NCI-H446 treated with DMSO at 0.1 percent for 48 hours (cell line): ENCODE data around the gene SDHB.

Experiments used
- DNase-seq: peaks from one replicate; lab custom pipeline; 2025; lab: John Stamatoyannopoulos, UW

The SDHB gene

DNA sequence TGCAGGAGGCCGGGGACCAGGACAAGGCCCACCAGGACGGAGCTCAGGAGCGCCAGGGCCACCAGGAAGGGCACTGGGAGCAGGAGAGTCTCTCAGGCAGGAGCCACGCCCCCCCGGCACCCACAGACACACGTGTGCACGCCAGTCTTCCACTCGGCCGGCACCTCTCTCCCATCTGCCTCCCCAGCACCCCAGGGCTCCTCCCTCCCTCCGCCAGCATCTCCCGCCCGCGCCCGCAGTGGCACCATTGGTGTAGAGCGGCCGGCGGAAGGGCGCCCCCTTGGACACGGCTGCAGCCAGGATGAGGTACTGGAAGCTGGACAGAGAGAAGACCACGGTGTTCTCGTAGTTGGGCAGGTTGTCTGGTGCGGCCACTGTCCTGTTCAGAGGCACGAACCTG, 67.3 kb downstream of the SDHB start:
- DNase-seq, result no peak

DNA sequence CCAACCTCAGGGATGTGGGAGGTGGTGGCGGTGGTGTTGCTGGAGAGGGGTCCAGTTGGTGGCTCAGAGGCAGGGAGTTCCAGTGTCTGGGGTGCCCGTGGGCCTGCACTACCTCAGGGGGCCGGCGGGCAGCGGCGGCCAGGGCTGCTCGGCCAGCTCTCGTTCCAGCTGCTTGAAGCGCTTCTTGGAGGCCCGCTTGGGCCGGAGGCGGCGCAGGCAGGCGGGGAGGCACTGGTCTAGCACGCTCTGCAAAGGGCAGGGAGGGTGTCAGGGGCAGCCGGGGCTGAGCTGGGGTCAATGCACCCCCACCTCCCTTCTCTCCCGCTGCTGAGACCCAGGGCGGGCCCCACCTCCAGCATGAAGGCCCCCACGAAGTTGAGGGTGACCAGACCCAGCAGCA, 67.7 kb downstream of the SDHB start:
- no peak for DNase-seq

DNA sequence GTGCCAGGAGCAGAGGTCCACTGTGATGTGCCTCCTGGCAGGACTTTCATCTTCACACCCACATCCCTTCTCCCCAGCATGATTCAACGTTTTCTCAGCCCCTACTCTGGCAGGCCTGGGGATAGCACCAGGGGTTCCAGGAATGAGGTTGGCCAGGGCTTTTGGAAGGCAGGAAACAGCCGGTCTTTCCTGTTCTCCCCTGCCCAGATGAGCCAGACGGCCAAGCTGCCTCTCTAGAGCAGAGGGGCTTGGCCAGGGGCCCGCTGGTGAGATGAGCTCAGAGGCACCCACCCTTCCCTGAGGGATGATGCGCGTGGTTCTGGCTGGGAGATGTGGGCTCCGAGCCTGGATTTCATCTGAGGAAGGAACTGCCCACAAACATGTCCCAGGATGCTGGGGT, 69.1 kb downstream of the SDHB start:
- peak; percentile 94 for DNase-seq

DNA sequence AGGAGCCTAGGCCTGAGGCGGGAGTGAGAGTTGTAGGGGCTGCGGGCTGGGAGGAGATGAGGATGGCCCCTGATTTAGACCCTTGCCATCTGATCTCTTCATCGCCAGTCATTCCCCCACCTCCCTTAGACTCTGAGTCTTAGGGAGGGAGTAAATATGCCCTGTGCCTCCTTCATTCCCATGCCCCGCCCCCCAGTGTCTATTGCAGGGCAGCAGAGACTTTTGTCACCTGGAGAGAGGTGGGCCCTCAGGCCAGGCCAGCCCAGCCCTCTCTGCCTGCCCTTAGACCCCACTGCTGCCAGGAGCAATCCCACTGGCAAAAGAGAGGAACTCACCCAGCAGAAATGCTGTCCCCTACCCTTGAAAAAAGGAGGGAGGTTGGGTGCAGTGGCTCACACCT, 70.2 kb downstream of the SDHB start:
- no peak for DNase-seq

DNA sequence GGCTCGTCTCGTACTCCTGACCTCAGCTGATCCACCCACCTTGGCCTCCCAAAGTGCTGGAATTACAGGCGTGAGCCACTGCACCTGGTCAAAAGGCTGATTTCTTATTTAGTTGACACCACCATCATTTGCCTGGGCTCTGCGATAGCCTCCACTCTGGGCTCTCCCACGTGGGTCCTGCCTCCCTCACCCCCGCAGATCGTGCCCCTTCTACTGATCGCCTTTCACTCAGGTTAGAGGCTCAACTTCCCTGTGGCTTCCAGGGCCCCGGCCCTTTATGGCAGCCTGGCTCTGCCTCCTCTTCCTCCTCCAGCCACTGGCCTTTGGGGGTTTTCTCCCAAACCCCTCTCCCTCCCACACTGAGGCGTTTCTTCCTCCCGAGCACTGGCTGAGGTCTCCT, 70.9 kb downstream of the SDHB start:
- no peak for DNase-seq

DNA sequence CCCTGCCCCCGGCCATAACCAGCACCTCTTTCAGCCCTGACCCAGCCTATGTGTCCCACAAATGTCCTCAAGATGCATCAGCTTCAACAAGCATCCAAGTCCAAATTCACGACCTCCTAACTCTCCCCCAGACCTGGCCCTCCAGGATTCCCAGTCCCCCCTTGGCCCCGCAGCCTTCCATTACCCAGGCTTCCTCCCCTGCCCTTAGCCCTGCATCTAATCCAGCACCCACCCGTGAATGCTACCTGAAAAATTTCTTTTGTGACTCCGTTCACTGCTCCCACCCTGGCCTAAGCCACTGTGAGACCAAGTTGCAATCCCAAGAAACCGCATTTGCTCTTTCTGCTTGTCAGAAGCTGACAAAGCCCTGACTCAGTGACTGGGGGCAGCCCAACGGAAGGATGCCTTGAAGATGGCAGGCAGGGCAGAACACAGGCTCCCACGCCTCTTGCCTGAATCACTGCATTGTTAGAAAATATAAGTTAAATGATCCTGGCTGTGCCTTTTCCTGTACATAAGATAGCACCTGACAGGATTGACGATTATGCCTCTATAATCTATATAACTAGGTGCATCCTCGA, 72.5 kb downstream of the SDHB start:
- DNase-seq, result no peak

DNA sequence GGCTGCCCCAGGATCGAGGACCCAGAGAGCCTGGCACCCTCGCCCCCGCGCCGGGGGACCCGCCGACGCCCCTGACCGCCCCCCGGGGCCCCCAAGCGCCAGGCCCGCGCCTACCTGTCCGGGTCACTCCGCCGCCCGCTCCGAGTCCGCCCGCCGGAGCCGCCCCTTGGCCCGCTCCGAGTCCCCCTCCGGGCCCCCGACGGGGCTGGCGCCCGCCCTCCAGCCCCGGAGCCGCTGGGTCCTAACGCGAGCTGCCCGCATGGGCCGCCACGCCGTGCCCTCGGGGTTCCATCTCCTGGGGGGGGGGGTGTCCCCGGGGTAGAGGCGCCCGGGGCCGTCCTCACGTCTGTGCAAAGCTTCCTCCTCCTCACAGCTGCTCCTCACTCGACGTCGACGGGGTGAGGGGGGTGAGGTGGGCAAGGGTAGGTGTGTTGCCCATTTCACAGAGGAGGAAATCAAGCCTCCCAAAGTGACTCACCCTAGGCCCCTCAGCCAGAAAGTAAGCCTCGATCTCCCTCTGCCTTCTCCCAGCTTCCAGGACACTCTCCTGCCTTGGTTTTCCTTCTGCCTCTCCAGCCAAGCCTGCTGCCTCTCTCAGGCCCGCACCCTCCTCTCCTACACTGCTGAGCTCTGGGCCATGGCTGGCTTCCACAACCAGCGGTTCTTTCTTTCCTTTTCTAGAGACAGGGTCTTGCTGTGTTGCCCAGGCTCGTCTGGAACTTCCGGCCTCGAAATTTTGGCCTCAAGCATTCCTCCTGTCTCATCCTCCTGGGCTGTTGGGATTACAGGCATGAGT, 73.2 kb downstream of the SDHB start, which contains the start of gene MFAP2:
Gene MFAP2 (minus strand): TSS at position 148 of the 796 bp plus-strand sequence. CDS start 2,347 bp downstream, outside the sequence.
- no peak for DNase-seq

DNA sequence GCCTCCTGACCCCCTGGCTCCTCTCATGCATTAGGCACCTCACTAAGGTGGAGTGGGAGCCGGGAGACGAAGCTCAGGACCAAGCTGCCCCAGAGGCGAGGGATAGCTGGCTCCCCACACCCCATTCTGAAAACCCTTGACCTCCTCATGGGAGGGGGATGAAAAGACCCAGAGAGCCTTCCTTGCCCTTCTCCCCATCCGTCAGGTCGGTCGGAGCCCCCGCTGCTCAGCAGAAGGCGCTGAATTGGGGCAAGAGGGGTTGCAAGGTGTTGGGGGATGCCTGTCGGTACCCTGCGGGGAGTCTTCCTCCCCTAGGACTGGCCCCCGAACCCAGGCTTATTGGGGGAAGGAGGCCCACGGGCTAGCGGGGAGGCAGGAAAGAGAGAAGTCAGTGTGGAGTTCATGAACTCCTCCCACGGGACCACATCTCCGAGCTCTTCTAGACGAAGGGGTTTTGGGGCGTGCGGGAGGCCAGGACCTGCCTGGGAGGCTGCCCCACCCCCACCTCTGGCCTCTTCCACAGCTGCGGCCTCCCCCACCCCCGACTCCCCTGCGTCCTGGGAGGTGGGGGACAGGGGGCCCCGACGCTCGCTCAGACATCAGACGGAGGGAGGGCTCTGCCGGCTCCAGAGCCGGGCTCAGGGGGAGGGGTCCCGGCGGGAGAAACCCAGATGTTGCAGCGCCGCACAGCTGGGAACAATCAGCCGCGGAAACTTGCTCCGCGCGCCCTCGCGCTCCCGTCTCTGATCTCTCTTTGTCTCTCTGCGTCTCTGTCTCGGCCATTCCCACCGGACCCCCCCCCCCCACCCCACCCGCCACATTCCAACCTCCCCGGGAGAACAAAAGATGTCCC, 74.1 kb downstream of the SDHB start:
- no peak for DNase-seq

DNA sequence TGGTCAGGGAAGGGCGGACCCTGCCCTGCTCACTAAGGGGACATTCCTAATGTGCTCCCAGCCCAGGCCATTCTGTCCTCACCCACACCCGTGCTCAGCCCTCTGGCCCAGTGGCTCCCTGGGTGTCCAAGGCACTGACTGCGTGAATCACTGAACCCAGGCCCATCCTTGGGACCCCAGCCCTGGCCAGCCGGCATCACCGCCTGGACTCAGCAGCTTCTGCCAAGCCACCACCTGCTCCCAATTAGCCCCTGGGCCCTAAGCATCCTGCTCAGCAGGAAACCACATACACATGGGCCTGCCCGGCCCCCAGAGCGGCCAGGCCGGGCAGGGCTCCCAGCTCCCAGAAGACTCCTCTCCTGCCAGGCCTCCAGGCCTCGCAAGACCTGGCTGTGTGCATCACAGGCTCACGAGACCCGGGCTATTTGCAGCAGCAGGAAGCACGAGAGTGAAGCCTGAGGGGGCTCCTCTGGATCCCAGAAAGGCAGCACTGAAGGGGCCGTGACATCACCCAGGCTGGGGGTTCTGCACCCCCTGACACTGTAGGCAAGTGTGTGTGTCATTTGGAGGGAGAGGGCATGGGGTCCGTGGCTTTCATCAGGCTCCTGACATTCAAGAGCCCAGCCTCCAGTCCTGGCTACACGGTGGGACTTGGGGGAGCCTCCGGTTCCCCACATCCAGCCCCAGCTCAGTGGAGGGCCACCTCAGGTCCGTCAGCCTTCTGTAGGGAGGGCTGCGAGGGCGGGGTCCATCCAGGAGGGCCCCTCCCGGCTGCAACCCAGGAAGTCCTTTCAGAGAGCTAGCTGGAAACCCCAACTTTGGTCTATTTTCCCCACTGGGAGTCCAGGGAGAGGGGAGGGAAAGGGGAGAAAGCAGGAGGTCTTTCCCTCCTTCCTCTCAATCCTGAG, 75.0 kb downstream of the SDHB start:
- peak; percentile 46 for DNase-seq

DNA sequence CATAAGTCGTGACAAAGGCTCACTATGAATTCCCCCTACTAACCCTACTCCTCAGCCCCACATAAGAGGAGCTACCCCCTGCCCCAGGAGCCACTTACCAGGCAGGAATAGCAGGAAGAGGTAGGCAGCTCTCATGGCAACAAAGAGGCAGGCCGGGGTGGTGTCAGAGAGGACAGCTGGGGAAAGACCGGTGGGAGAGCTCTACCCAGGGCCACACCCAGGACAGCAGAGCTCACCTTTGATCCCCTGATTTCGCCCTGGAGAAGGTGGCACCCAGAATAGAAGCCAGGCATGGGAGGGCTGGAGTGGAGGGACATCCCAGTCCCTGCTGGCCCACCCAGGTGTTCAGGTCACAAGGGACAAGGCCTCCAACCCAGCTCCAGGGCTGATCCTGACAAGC, 75.7 kb downstream of the SDHB start:
- DNase-seq, result no peak

DNA sequence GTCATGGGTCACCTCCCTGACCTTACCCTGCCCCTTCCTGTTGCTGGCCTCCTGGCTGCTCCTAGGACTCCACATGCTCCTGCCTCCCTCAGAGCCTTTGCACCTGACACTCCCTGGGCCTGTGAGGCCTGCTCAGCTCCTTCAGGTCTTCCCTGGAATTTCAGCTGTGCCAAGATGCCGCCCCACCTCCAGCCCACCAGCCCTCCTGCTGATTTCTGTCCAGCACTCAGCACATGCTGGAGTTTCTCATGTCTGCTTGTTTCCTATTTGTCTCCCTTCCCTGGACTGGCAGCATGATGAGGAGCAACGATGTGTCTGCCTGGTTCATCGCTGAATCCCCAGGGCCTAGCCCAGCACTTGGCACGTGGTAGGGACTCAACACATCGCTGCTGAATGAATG, 76.5 kb downstream of the SDHB start:
- DNase-seq, result no peak

DNA sequence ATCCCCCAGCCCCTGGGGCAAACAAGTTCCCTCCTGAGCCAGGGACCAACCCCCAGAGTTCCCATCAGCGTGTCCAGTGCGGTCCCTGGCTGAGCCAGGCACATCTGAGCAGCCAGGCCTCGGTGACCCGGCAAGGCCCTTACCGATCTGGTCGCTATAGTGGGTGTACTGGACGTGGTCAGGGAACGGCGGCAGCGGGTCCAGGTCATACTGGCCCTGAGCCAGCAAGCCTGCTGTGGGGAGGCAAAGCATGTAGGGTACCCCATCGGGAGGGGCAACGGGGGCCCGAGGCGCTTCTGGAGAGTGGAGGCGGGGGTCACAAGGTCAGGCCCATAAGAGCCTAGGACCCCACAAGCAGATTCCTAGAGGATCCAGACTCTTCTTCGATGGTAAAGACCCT, 76.9 kb downstream of the SDHB start:
- DNase-seq, result no peak

DNA sequence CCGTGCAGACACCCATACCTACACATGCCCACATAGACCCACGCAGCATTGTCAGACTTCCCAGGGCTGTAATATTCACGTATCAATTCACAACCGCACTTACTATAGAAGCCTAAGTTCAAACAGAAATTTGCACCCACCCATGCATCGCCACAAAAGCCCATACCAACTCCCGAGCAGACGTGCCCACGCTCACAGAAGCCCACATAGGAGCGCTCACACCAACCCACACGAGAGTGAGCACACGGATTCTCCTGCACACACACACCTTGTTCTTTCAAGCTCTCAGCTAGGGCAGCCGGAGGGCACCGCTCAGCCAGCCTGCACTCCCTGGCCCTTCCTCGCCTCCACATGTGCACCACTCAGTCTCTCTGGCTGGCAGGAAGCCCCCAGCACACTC, 78.0 kb downstream of the SDHB start:
- no peak for DNase-seq

DNA sequence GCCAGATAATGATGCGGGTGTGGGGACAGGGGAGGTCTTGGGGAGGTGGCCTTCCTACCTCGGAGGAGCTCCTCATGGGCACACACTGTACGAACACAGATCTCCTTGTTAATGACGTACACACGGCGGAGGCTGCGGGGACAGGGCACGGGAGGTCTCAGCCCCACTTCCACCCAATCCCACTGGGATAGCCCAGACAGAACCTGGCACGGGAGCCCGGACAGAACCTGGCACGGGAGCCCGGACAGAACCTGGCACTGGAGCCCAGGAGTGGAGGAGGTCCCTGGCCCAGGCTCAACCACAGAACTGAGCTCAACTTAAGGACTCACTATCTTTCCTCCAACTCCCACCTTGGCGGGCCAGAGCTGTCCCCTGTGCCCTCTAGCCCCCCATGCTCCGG, 78.6 kb downstream of the SDHB start:
- no peak for DNase-seq

DNA sequence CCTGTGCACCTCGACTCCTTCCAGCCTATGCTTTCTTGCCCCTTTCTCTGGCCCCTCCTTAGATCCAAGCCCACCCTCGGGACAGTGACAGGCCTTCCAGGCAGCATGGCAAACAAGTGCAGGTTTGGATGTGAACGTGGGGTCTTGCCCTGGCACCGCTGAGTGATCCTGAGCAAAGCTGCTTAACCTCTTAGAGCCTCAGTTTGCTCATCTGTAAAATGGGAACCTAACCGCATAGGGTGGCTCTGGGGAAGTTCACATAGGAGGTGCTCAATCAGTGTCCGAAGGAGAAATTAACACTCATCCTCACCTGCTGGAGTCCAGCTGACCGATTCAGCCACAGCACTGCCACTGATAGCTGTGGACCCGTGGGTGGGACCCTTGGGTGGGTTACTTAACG, 80.6 kb downstream of the SDHB start:
- DNase-seq, result no peak

DNA sequence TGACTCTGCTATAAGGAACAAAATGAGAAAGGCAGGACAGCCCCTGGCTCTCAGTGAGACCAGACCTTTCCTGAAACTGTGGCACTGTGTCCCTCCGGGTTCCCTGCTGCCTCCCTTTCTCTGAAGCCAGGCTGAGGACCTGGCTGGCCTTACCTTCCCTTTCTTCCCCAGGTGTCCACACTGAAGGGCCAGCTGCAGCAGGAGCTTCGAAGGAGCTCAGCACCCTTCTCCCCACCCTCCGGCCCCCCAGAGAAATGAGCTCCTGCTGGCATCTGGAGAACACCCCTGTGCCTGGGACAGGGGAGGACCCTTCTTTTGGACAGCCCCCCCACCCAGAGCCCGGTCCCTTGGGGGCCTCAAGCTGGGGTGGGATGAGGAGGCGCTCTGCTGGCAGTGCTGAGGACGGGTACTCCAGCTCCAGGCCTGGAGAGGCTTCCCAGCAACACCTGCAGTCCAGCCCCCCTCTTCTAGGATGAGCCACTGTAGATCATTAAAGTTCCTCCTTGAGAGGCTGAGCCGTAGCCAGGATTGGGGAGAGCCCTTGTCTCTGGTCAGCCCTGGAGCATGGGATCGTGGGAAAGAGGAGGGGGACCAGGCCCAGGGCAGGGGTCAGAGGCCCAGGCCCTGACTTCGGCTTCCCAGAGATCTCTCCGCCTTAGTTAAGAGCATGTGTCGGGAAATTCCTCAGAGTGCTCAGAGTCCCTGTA, 81.5 kb downstream of the SDHB start:
- no peak for DNase-seq

DNA sequence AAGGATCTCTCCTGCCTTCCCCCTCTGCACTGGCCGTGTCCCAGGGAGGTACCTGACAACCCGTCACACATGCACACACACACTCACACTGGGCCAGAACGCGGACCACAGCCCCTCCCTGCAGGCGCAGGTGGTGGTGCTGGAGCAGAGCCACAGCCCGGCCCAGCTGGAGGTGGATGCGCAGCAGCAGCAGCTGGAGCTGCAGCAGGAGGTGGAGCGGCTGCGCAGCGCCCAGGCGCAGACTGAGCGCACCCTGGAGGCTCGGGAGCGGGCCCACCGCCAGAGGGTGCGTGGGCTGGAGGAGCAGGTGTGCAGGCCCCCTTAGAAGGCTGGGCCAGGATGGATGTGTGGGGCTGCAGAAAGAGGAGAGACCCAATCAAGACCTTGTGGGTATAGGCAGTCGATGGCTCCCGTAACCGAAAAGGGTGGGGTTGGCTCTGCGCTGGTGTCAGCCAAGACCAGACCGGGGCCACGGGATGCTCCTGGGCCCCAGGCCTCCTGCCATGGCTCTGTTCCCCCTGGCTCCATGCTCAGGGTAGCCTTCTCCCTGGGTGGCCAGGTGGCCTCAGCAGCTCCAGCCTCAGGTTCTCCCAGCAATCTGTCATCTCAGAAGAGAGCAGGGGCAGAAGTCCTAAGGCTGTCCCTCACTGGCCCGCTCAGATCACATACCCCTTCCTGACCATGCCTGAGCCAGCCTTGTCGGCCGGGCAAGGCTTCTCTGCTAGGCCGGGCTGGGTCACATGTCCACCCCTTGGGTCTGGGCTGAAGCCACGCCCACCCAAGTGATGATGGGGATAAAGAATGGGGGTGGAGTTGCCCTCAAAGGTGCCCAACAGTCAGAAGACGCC, 82.3 kb downstream of the SDHB start:
- DNase-seq, result no peak

DNA sequence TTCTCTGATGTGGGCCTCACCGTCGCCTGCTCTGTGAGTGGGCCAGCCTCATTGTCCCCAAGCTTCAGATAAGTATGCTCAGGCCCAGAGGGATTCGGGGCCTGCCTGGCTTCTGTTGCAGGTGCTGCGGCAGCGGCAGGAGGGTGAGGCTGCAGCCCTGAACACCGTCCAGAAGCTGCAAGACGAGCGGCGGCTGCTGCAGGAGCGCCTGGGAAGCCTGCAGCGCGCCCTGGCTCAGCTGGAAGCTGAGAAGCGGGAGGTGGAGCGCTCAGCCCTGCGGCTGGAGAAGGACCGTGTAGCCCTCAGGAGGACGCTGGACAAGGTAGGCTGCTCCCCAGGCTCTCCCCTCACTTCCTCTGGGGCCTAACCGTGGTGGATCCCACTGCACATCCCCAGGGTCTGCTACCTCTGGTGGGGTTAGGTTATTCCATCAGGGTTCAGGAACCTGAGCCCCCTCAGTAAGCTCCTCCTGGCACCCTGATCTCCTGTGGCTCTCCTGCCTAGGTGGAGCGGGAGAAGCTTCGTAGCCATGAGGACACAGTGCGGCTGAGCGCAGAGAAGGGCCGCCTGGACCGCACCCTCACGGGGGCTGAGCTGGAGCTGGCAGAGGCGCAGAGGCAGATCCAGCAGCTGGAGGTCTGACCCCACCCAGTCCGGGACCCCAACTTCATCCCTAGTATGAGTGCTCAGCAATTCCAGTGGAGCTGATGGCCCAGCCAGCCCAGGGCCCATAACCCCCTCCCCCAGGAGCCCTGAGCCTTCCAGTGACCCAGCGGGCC, 83.5 kb downstream of the SDHB start:
- DNase-seq, result no peak

DNA sequence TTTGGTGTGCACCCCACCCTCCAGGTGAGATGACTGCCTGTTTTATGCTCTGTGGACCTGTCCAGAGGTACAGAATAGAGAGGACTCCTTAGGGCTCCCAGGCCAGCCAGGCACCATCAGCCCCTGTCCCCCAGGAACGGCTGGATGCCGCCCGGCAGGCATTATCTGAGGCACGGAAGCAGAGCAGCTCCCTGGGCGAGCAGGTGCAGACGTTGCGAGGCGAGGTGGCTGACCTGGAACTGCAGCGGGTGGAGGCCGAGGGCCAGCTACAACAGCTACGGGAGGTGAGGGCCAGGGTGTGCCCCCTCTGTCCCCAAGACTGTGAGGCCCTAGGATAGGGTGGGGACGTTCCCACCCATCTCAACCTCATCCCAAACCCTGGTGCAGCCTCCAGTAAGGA, 84.2 kb downstream of the SDHB start:
- DNase-seq, result no peak
